Epithelial cell of prostate (primary cell): ENCODE measurements around the gene P2RY10.
"Not testable (repeated sequence)": the region's sequence is repeated elsewhere in the genome, so short reads cannot be mapped to it uniquely, and the experiment has no call there.

ENCODE experiments used
- DNase-seq: peaks from one replicate; pipeline ENCODE4 v3.0.0-alpha.2; 2011; ENCODE audit warnings: low read depth, low spot score
- H3K27ac ChIP-seq: fragments of 450-650 bp; 2 replicates; pipeline ENCODE4 v1.5.1; 2017; ENCODE audit warnings: mild to moderate bottlenecking

Gene P2RY10, protein sequence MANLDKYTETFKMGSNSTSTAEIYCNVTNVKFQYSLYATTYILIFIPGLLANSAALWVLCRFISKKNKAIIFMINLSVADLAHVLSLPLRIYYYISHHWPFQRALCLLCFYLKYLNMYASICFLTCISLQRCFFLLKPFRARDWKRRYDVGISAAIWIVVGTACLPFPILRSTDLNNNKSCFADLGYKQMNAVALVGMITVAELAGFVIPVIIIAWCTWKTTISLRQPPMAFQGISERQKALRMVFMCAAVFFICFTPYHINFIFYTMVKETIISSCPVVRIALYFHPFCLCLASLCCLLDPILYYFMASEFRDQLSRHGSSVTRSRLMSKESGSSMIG

DNA sequence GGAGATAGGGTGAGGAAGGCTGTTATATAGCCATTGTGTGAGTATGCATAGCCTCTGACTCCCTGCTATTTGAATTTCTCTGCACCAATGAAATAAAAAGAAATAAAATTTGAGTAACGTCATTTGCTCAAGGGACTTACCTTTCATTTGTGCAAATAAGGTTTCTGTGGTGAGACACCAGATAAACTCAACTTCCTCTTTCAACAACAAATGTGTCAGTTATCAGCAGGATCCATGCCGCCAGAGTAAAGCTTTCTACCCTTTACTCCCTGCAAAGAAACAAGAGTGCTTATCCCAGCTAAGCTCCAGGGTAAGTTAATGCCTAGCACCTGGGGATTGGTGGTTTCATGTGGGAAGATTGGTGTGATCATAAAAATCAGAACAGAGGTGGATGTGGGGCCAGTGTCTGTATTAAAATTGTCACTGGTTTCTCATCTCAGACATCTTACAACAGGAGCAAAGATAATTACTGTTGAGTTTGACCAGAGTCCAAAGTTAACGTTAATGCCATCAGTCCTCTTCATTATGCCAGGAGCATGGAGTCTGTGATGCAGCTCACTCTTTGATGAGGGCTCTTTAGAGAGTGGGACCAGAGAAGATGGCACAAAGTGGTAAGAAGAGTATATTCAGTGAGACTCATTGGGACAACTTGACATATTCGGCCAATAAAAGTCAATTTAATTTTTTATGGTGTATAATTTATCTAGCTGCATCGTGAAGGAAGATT is at the start of gene P2RY10:
Gene P2RY10 (plus strand): TSS at position 206 of the 727 bp plus-strand sequence. CDS start 15,130 bp downstream, outside the sequence.
- DNase-seq, result no peak
- H3K27ac ChIP-seq, result no peak within 1 kb of the TSS

DNA sequence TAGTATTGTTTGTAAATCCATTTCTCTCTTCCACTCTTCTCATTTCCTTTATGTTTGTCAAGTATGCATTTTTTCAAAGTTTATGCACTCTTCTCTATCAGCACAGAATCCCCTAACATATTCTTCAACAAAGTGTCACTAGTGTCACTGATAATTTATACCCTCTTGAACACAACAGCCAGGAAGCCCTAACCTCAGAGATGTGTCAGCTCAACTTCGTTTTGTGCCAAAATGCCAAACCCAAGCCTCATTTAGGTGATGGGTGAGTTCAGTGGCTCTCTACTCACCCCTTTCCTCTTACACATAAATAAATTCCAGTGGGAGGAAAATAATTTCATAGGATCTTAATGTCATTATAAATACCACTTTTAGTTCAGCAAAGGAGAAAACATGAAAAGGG is 22.4 kb upstream of the P2RY10 start:
- no peak overlapping the region for H3K27ac ChIP-seq
- no peak for DNase-seq

DNA sequence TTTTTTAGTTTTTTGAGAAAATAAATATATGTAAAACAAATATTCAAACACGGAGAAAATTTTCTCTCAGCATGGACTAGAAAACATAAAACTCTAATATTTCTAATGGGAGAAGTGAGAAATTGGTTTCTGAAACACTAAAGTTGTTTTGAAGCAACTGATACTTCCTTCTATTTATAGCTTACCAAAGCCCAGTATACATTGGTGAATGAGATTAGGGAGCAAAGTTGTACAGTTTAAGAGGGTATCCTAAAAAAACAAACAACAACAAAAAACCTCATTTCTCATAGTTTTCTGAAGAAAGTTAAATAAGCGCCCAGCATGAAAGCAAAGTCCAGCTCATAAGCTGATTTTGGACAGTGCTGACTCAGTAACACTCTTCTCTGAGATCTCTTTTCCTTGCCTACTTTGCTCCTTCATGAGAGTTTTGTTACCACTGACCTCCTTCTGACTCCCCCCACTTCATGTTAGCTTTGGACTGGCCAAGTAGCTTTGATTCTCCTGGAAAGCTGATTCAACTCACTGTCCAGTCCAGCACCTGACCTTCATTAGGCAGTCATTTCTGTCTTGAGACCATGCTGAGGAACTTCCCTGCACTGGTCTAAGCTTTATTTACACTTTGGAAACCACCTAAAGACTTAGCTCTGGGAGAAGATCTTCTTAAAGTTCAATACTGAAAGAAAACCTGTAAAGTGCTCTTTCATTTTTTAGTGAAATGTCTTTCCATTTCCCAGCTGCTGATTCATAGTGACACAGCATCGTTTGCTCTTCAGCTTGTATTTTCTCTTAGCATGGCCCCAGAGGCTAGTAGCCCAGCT is 21.8 kb upstream of the P2RY10 start:
- no peak for DNase-seq
- no peak overlapping the region for H3K27ac ChIP-seq

DNA sequence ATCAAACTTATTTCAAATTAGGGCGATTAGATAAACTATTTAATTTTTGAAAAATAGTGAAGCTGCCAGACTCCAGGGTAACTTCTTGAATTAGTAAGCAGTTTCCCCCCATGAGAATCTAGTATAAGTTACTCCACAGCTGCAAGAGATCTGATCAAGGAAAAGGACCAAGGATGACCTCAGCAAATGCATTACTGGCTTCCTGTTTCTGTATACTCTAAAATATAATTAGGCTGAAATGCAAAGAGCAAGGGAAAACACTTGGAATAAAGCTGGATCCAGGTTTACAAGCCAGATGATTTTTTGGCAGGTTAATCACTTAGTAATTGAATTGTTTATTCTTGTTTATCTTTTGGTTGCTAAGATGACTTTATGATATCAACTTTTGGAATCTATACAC is 13.4 kb upstream of the P2RY10 start:
- no peak for DNase-seq
- H3K27ac ChIP-seq, result no peak overlapping the region

DNA sequence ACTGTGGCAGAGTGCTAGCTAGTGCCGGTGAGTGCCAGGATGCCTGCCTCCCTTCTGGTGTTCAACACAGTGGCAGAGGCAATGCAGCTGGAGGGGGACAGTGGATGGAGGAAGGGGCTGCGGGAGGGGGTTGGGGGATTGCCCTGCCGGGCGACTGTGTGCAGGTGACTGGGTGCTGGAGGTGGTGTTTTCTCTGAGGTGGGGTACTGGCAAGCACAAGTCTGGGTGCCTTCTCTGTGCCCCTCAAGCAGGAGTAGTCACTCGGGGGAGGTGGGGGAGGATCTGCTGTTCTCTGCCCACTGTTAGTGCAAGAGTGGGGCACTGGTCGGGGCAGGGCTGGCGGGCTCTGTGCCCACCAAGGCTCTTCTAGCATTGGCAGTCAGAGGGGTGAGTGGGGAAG is 10.3 kb upstream of the P2RY10 start:
- H3K27ac ChIP-seq, result no peak overlapping the region
- no peak for DNase-seq

DNA sequence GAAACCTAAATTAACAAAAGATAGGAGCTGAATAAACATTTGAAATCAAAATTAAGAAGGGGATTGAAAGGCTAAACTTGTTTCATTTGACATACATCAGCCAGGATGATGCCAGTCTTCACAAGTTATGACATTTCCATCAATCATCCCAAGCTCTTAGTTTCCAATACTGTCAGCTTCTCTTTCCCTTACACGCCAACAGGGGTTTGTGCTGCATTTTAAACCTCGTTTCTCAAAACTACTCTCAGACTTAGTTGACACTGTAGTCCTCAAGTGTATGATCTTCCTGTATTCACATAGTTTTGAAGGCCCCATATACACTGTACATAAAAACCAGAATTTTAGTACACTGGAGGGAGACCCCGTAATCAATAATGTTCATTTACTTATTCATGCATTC is 840 bp upstream of the P2RY10 start:
- no peak overlapping the region for H3K27ac ChIP-seq
- DNase-seq, result no peak

DNA sequence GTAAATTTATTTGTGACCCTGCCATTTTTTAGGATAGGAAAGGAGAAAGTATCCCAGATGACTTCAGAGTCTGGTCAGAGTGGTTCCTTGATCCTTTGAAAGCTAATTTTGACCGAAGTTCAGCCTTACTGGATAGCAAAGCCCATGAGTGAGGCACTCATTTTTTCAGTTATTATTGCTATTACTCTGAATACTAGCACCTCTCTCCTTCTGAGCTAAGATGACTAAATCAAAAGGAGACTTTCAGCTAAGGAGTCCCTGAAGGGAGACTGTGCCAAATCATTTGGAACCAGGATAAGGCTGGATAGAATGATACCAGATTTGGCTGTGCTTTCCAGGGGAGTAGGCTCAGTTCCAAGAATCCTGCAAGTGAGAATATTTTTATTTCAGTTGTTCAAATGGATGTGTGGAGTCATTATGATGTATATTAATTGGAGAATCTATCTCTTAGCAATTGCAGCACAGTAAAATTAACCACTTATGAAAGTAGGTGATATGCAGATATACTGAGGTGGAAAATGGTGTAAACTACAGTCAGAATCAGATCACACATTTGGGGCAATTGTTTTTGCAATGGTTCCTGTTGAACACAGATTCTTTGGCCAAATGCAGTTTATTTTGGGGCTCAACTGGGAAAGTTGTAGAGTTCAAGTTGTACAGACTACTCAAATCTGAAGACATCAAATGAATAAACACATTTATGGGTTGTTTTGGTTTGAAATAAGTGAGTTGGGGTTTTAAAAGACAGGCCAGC is 1.2 kb downstream of the P2RY10 start:
- no peak for DNase-seq
- no peak overlapping the region for H3K27ac ChIP-seq

DNA sequence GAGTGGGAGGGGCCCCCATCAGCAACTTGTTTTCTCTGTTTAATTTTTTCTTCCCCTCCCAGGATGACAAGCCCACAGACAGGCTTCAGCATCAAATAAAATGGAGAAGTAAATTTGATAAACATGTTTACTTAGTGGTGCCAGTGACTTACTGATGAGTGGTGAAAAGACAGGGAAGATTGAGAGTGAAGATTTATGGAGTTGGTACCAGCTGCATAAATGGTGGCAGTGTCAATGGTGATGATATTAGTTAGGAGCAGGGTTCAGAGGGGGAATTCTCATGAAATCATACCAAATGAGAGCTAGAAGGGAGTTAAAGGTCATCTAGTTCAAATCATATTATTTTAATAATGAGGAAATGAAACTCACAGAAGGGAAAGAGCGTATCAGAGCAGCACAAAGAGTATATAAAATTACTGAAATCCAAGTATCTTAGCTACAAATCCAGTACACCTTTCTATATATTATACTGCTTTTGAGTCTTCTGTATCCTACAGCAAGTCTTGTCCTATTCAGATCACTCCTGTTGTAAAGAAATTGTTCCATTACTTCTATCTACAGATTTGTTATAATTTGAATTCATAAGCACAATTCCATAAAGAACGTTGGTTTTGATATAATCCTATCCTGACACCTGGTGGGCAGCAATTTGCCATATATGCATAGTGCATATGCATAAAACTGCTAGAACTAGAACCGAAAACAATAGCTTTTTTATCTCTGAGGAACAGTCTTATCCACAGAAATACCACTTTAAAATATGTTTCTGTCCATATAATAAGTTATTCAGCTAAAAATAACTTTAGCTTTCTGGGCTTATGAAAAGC is 5.0 kb downstream of the P2RY10 start:
- H3K27ac ChIP-seq, result no peak overlapping the region
- DNase-seq, result no peak

DNA sequence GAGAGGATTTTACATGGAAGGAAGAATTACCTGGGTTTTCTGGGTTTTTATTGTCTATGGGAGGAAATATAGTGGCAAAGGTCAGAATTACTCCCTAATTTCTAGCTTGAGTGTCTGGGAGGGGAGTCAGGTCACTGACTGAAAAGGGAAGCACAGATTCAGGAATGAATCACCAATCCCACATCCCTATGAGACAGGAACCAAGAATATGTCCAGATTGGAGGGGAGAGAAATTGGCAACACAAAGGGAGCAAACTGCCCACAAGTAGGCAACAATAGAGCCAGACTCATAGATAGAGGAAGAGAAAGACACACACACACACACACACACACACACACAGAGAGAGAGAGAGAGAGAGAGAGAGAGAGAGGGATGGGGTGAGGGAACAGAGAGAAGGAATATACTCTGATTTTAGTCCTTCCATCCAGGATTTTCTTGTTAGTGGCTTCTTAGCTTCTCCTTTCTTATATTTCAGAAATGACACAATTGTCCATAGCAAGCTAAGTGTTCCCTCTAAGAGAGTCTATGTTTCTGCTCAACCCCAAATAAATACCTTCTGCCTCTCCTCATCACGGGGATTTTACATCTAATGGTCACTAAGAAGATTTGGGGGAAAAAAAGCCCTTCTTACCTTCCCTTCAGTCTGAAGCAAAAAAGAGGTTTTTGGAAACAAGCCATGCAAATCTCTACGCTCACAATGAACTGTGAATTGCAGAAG is 12.0 kb downstream of the P2RY10 start:
- no peak overlapping the region for H3K27ac ChIP-seq
- DNase-seq, result no peak

DNA sequence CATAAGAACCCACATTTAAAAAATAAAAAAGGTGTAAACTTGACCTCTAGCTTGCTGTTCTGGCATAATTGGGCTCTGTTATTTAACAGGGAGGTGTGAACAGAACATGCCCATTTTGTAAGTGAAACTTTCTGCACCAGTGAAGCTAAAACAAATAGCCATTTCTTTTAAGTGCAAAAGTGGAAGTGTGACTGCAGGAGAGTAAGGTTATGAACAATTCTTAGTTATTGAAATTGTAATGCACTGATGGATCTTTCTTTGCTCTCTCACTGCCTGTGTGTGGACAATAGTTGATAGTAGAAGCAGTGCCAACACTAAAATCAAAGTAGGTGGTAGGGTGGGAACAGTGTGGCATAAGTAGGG is 12.6 kb downstream of the P2RY10 start:
- DNase-seq, result no peak
- no peak overlapping the region for H3K27ac ChIP-seq

DNA sequence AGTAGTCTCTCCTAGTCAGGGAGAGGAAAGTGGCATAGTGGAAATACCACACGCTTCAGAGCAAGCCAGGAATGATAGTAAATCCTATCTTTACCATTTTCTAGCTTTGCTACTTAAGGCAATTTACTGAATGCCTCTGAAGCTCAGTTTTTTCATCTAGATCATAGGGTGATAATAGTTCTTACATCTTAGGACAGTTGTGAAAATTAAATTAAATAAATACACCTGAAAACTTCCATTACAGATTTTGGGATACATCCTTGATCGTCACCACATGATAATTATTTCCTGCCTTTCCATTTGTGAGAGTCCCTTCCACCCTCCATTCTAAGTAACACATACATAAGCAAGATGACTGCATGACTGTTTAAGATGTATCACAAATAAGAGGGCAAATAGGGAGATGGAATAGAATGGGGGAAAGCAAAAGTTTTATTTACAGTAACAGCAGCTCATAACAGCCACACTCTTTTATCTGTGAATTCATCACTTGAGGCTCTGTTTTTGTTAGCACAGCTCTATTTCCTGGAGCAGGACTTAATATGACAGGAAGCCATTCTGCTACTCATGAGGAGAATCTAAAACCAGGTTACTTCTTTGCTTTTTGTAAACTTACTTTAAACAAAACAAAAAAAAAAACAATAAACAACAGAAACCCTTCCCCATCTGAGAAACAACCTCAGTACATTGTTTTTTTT is 13.4 kb downstream of the P2RY10 start:
- no peak for DNase-seq
- no peak overlapping the region for H3K27ac ChIP-seq

DNA sequence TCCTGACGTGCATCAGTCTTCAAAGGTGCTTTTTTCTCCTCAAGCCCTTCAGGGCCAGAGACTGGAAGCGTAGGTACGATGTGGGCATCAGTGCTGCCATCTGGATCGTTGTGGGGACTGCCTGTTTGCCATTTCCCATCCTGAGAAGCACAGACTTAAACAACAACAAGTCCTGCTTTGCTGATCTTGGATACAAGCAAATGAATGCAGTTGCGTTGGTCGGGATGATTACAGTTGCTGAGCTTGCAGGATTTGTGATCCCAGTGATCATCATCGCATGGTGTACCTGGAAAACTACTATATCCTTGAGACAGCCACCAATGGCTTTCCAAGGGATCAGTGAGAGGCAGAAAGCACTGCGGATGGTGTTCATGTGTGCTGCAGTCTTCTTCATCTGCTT is 15.7 kb downstream of the P2RY10 start:
- H3K27ac ChIP-seq, result no peak overlapping the region
- DNase-seq, result no peak

DNA sequence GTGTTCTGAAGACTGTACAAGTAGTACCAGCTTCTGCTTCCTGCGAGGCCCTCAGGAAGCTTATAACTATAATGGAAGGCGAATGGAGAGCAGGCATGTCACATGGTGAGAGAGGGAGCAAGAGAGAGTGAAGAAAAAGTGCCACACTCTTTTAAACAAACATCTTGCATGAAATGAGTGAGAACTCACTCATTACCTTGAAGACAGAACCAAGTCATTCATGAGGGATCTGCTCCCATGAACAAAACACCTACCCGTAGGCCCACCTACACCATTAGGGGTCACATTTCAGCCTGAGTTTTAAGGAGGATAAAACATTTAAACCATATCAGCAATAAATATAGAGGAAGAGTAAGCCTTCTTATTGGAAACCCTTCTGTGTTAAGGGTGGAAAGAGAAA is 19.4 kb downstream of the P2RY10 start:
- no peak overlapping the region for H3K27ac ChIP-seq
- no peak for DNase-seq

DNA sequence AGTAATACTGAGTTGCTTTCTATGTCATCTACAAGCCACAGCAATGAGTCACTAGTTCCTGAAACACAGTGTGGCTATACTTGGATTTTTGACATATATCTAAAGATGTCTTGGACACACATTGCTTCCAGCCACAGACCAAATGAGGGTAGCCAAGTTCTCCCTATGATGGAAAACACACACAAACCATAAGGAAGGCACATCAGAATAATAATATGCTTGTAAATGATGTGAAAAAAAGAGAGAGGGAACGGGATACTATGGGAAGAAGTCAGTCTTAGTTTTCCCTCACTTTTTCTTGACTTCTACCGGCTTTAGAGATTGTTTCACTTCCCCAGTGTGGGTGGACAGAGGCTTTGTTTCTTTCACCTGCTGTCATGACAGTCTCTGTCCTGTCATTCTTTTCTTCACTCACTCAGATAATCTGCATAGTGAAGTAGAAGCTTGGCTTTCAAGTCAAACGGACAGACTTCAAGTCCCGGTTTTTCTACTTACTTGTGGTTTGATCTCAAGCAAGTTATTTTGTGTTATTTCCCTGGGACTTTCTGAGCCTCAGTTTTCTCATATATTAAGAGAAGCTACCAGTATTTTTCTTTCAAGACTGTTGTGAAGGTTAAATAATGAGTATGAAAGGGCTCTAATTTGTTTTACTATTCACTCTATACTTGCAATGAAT is 34.7 kb downstream of the P2RY10 start:
- no peak for DNase-seq
- H3K27ac ChIP-seq, result no peak overlapping the region

DNA sequence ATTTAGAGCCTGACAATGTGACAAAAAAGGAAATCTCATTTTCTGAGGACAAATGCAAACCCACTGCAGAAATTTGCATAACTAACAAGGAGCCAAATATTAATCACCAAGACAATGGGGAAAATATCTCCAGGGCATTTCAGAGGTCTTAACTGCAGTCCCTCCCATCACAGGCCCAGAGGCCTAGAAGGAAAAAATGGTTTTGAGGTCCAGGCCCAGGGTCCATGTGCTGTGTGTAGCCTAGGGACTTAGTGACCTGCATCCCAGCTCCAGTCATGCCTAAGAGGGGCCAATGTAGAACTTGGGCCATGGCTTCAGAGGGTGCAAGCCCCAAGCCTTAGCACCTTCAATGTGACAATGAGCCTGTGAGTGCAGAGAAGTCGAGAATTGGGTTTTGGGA is 44.2 kb downstream of the P2RY10 start:
- H3K27ac ChIP-seq, result no peak overlapping the region
- DNase-seq, result no peak

DNA sequence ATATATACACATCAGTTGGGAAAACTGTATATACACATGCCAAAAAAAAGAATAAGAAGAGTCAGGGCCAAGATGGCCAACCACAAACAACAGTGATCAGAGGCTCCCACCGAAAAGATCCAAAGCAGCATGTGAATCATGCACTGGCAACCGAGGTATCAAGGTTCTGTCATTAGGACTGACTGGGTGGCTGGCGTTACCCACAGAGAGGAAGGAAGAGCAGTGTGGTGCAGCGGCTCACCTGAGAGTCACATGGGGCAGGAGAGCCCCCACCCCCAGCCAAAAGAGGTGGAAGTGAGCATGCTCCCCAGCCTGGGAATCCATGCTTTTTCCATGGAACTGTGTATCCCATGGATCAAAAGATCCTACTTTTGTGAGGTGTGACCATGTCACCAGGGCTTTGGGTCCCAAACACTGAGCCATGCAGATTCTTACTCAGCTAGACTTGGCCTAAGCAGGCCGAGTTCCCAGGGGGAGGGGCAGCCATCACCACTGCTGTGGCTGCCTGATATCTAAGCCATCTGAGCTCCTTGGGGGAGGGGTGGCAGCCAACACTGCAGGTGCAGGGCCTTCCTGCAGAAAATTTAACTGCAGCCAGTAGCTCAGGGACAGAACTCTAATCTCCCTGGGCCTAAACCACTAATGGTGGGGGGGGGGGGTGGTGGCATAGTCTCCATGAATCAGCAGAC is 52.8 kb downstream of the P2RY10 start:
- no peak for DNase-seq
- no peak overlapping the region for H3K27ac ChIP-seq

DNA sequence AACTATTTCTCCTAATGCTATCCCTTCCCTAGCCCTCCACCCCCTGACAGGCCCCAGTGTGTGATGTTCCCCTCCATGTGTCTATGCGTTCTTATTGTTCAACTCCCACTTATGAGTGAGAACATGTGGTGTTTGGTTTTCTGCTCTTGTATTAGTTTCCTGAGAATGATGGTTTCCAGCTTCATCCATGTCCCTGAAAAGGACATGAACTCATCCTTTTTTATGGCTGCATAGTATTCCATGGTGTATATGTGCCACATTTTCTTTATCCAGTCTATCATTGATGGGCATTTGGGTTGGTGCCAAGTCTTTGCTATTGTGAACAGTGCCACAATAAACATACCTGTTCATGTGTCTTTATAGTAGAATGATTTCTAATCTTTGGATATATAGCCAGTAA is 62.3 kb downstream of the P2RY10 start:
- not testable (repeated sequence) for DNase-seq, H3K27ac ChIP-seq
